Neural cell (in vitro differentiated cells): ENCODE measurements around the gene ACAD11. TPM values are rescaled to one million over a fixed set of nuclear protein-coding genes. Genes with fewer than 3 reads are reported as not detected.

Source experiments
- polyA plus RNA-seq: library from polyadenylated mRNA; depleted of rRNA; stranded (reverse); fragments of >200 nt; gene quantifications from 2 replicates; pipeline ENCODE4 v1.2.3, GENCODE V29; 2014

The ACAD11 gene
- polyA plus RNA-seq, 1 donor from 2014 or later = 19.2 TPM

Other genes starting within 250 kb of the ACAD11 start
- gene DNAJC13, start 242.3 kb downstream of the ACAD11 start, polyA plus RNA-seq = 37.0 and 38.4 TPM in 2 replicates
- not detected in 2 replicates for gene ACKR4, start 62.5 kb downstream of the ACAD11 start, polyA plus RNA-seq
- 74.0 and 77.8 TPM in 2 replicates for gene UBA5, start 520 bp upstream of the ACAD11 start, polyA plus RNA-seq
- gene NPHP3, start 62.6 kb upstream of the ACAD11 start, polyA plus RNA-seq = 2.4 and 9.0 TPM in 2 replicates